Effector memory CD8-positive, alpha-beta T cell (primary cell): ENCODE measurements around the gene TMEM176B.
"Not testable (repeated sequence)": the region's sequence is repeated elsewhere in the genome, so short reads cannot be mapped to it uniquely, and the experiment has no call there.

Source experiments
- ATAC-seq: fragments of 150-1000 bp; cut with Tn5 transposase; replicated peaks from 2 replicates; pipeline ENCODE4 v1.10.0; 2021; ENCODE audit warnings: mild to moderate bottlenecking, moderate library complexity
- DNase-seq, 3 experiments: peaks; one replicate each; pipeline ENCODE4 v3.0.0; 2021
- H3K27ac Mint-ChIP-seq, 2 donors: one replicate each; pipeline ENCODE4 v1.8.0; 2022; ENCODE audit warnings: mild to moderate bottlenecking in 2 of 2, mixed read lengths in 2 of 2, moderate library complexity in 2 of 2
- H3K27me3 Mint-ChIP-seq, 2 donors: one replicate each; pipeline ENCODE4 v1.8.0; 2022; ENCODE audit warnings: mixed read lengths in 2 of 2
- H3K36me3 Mint-ChIP-seq: one replicate; pipeline ENCODE4 v1.8.0; 2022; ENCODE audit warnings: mild to moderate bottlenecking, moderate library complexity, mixed read lengths; ENCODE audit not compliant: insufficient read depth
- H3K4me1 Mint-ChIP-seq, 2 donors: one replicate each; pipeline ENCODE4 v1.8.0; 2022; ENCODE audit warnings: low read depth in 2 of 2, mixed read lengths in 2 of 2
- H3K4me3 Mint-ChIP-seq, 2 donors: one replicate each; pipeline ENCODE4 v1.8.0; 2022; ENCODE audit warnings: mild to moderate bottlenecking in 2 of 2, mixed read lengths in 2 of 2, moderate library complexity in 2 of 2
- H3K9me3 Mint-ChIP-seq, 2 donors: one replicate each; pipeline ENCODE4 v1.8.0; 2022; ENCODE audit warnings: mixed read lengths in 2 of 2

Gene TMEM176B

DNA sequence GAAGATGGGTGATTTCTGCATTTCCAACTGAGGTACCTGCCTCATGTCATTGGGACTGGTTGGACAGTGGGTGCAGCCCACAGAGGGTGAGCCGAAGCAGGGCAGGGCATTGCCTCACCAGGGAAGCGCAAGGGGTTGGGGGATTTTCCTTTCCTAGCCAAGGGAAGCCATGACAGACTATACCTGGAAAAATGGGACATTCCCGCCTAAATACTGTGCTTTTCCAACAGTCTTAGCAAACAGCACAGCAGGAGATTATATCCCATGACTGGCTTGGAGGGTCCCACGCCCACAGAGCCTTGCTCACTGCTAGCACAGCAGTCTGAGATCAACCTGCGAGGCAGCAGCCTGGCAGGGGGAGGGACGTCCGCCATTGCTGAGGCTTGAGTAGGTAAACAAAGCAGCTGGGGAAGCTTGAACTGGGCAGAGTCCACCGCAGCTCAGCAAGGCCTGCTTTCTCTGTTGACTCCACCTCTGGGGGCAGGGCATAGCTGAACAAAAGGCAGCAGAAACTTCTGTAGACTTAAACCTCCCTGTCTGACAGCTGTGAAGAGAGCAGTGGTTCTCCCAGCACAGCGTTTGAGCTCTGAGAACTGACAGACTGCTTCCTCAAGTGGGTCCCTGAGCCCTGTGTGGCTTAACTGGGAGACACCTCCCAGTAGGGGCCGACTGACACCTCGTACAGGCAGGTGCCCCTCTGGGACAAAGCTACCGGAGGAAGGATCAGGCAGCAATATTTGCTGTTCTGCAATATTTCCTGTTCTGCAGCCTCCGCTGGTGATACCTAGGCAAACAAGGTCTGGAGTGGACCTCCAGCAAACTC, 7.7 kb upstream of the TMEM176B start:
- not testable (repeated sequence) for ATAC-seq, H3K36me3 Mint-ChIP-seq, H3K4me1 Mint-ChIP-seq, H3K9me3 Mint-ChIP-seq, H3K27ac Mint-ChIP-seq, H3K4me3 Mint-ChIP-seq, DNase-seq
- H3K27me3 Mint-ChIP-seq = peaks cover 63 to 90% of the 10 kb centered on the region in 2 donors

DNA sequence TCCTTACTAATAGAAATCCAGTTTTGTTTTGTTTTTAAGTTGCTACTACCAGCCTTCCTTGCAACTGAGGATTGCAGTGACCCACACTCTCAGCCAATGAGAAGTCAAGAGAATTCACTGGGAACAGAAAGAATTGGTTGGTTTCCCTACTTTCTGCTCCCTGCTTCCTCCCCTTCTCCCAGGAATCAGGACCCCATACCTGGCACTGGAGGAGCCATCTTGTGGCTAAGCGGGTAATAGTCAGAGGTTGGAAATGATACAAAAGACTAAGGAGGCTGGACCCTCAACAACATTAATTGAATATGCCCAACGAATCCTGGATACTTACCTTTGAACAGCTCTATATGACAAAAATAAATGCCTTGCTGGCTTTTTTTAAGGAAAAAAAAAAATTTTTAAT, 6.7 kb upstream of the TMEM176B start:
- Mint-ChIP-seq H3K27me3 (peaks cover 63 to 91% of the 10 kb centered on the region in 2 donors), H3K9me3 (no peaks in the 10 kb centered on the region), H3K36me3 (no peaks in the 10 kb centered on the region), H3K4me1 (no peaks in the 10 kb centered on the region), H3K27ac (no peak overlapping the region), H3K4me3 (no peak overlapping the region)
- no peak for ATAC-seq
- DNase-seq = no peak

- no peaks in the 10 kb centered on the region for H3K9me3 Mint-ChIP-seq
- H3K36me3 Mint-ChIP-seq = no peaks in the 10 kb centered on the region
- H3K27ac Mint-ChIP-seq = no peak overlapping the region
- H3K27me3 Mint-ChIP-seq = peaks cover 63 to 91% of the 10 kb centered on the region in 2 donors
- no peak for ATAC-seq
- H3K4me1 Mint-ChIP-seq = peaks cover under 1% of the 10 kb centered on the region in 2 donors
- DNase-seq = no peak
- H3K4me3 Mint-ChIP-seq = no peak overlapping the region
Observed at GRCh38 chr7:150806454-150806853, 6.3 kb upstream of the TMEM176B start.

- Mint-ChIP-seq H3K9me3 (no peaks in the 10 kb centered on the region), H3K27me3 (peaks cover 62 to 91% of the 10 kb centered on the region in 2 donors), H3K4me3 (no peak overlapping the region), H3K27ac (no peak overlapping the region), H3K4me1 (peaks cover 4% of the 10 kb centered on the region in 2 donors), H3K36me3 (no peaks in the 10 kb centered on the region)
- DNase-seq = no peak
- ATAC-seq = no peak
Observed at GRCh38 chr7:150805864-150806263, 5.7 kb upstream of the TMEM176B start.

DNA sequence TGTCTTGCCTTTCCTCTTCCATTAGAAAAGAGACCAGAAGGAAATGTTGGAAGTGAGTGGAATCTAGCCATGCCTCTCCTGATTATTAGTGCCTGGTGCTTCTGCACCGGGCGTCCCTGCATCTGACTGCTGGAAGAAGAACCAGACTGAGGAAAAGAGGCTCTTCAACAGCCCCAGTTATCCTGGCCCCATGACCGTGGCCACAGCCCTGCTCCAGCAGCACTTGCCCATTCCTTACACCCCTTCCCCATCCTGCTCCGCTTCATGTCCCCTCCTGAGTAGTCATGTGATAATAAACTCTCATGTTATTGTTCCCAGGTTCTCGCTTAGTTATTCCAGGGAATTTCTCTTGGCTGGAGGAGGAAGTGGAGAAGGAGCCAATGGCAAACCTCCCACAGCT, 4.6 kb upstream of the TMEM176B start:
- DNase-seq (no peak), ATAC-seq (no peak)
- Mint-ChIP-seq H3K4me1 (peaks cover 4% of the 10 kb centered on the region in 2 donors), H3K36me3 (no peaks in the 10 kb centered on the region), H3K27ac (no peak overlapping the region), H3K9me3 (no peaks in the 10 kb centered on the region), H3K27me3 (peaks cover 54 to 83% of the 10 kb centered on the region in 2 donors), H3K4me3 (no peak overlapping the region)

- no peak for DNase-seq
- no peak overlapping the region for H3K27ac Mint-ChIP-seq
- no peak overlapping the region for H3K4me3 Mint-ChIP-seq
- peaks cover 4% of the 10 kb centered on the region in 2 donors for H3K4me1 Mint-ChIP-seq
- H3K27me3 Mint-ChIP-seq = peaks cover 57 to 84% of the 10 kb centered on the region in 2 donors
- no peaks in the 10 kb centered on the region for H3K36me3 Mint-ChIP-seq
- H3K9me3 Mint-ChIP-seq = no peaks in the 10 kb centered on the region
- no peak for ATAC-seq
Observed at GRCh38 chr7:150803161-150803860, 3.1 kb upstream of the TMEM176B start.

GRCh38 chr7:150801946-150802771, 2.0 kb upstream of the TMEM176B start:
- DNase-seq = no peak
- Mint-ChIP-seq H3K4me1 (peaks cover 4% of the 10 kb centered on the region in 2 donors), H3K27me3 (peaks cover 52 to 74% of the 10 kb centered on the region in 2 donors), H3K9me3 (no peaks in the 10 kb centered on the region), H3K36me3 (no peaks in the 10 kb centered on the region), H3K27ac (no peak overlapping the region), H3K4me3 (peak overlapping the region; percentile 38 to 77)
- ATAC-seq = no peak

- H3K4me3 Mint-ChIP-seq = peak overlapping the region; percentile 38 to 77
- H3K9me3 Mint-ChIP-seq = no peaks in the 10 kb centered on the region
- no peaks in the 10 kb centered on the region for H3K36me3 Mint-ChIP-seq
- DNase-seq (no peak), ATAC-seq (no peak)
- peaks cover 4% of the 10 kb centered on the region in 2 donors for H3K4me1 Mint-ChIP-seq
- no peak overlapping the region for H3K27ac Mint-ChIP-seq
- peaks cover 55 to 72% of the 10 kb centered on the region in 2 donors for H3K27me3 Mint-ChIP-seq
Observed at GRCh38 chr7:150801242-150801945, 1.2 kb upstream of the TMEM176B start.

- no peak within 1 kb of the TSS for H3K27ac Mint-ChIP-seq
- DNase-seq (no peak), ATAC-seq (peak; percentile 44)
- peaks cover 4% of the 10 kb centered on the region in 2 donors for H3K4me1 Mint-ChIP-seq
- H3K36me3 Mint-ChIP-seq = no peaks in the 10 kb centered on the region
- H3K4me3 Mint-ChIP-seq = peak within 1 kb of the TSS; percentile 38 to 77
- peaks cover 55 to 66% of the 10 kb centered on the region in 2 donors for H3K27me3 Mint-ChIP-seq
- no peaks in the 10 kb centered on the region for H3K9me3 Mint-ChIP-seq
Observed at GRCh38 chr7:150800581-150801241, 547 bp upstream of the TMEM176B start, which contains the start of gene TMEM176A. Gene TMEM176A (plus strand): TSS chr7:150800769. CDS start chr7:150801551, 782 bp downstream.

- DNase-seq = no peak
- no peak overlapping the region for H3K27ac Mint-ChIP-seq
- H3K4me3 Mint-ChIP-seq = peak overlapping the region; percentile 29 to 36
- H3K9me3 Mint-ChIP-seq = no peaks in the 10 kb centered on the region
- no peak for ATAC-seq
- peaks cover 4% of the 10 kb centered on the region in 2 donors for H3K4me1 Mint-ChIP-seq
- H3K27me3 Mint-ChIP-seq = peaks cover 44 to 53% of the 10 kb centered on the region in 2 donors
- H3K36me3 Mint-ChIP-seq = no peaks in the 10 kb centered on the region
Observed at GRCh38 chr7:150799156-150799555, 1.0 kb downstream of the TMEM176B start.

GRCh38 chr7:150797661-150798060, 2.5 kb downstream of the TMEM176B start:
- Mint-ChIP-seq H3K27me3 (peaks cover 38 to 40% of the 10 kb centered on the region in 2 donors), H3K27ac (no peak overlapping the region), H3K4me3 (no peak overlapping the region), H3K4me1 (peaks cover 4% of the 10 kb centered on the region in 2 donors), H3K9me3 (no peaks in the 10 kb centered on the region), H3K36me3 (no peaks in the 10 kb centered on the region)
- no peak for DNase-seq
- no peak for ATAC-seq

DNA sequence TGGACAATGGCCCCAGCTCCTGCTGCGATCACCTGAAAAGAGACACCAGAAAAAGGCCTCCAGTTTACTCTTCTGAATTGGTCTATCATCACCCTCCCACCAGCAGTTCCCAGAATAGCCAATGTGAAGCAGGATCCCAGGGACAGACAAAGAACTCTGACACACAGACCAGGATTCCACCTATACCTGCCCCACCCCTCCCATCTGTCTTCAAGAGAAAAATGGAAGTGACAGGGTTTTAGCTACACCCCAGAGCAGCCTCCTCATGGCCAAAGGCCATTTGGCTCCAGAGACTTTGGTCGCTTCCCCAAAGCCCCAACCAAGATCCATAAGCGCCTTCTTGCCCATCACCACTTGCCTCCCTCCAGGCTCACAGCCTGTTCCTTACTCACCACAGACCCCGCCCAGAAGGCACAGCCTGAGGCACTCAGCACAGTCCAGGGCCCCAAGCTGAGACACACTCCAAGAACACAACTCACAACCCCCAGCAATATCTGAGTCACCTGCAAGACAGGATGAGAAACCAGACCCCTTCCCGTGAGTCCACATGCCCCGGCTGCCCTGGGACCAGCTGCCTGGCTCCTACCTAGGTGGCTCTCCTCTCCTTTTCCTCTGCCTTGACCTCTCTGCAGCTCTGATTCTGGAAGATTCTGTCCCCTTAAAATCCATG, 6.5 kb downstream of the TMEM176B start:
- Mint-ChIP-seq H3K27me3 (peaks cover 20 to 23% of the 10 kb centered on the region in 2 donors), H3K9me3 (no peaks in the 10 kb centered on the region), H3K4me1 (no peaks in the 10 kb centered on the region), H3K36me3 (no peaks in the 10 kb centered on the region), H3K4me3 (no peak overlapping the region), H3K27ac (no peak overlapping the region)
- DNase-seq (no peak), ATAC-seq (no peak)
